Activated naive CD8-positive, alpha-beta T cell treated with anti-CD3 and anti-CD28 coated beads, Interleukin-2, amount 50 U/mL, for 24 hours (primary cell): Measurements from ENCODE around the gene GATAD2A.

ENCODE experiments used
- ATAC-seq: fragments of 150-1000 bp; cut with Tn5 transposase; one replicate; pipeline ENCODE4 v1.10.0; 2021
- DNase-seq: peaks from one replicate; pipeline ENCODE4 v3.0.0; 2021
- H3K27ac Mint-ChIP-seq: one replicate; pipeline ENCODE4 v1.8.0; 2021; ENCODE audit warnings: mild to moderate bottlenecking, mixed read lengths
- H3K27me3 Mint-ChIP-seq: one replicate; pipeline ENCODE4 v1.8.0; 2021; ENCODE audit warnings: mixed read lengths
- H3K36me3 Mint-ChIP-seq: one replicate; pipeline ENCODE4 v1.8.0; 2021; ENCODE audit warnings: low read depth, mixed read lengths
- H3K4me1 Mint-ChIP-seq: one replicate; pipeline ENCODE4 v1.8.0; 2021; ENCODE audit warnings: mixed read lengths
- H3K4me3 Mint-ChIP-seq: one replicate; pipeline ENCODE4 v1.8.0; 2021; ENCODE audit warnings: mild to moderate bottlenecking, moderate library complexity, mixed read lengths
- H3K9me3 Mint-ChIP-seq: one replicate; pipeline ENCODE4 v1.8.0; 2021; ENCODE audit warnings: mixed read lengths

GATAD2A gene

DNA sequence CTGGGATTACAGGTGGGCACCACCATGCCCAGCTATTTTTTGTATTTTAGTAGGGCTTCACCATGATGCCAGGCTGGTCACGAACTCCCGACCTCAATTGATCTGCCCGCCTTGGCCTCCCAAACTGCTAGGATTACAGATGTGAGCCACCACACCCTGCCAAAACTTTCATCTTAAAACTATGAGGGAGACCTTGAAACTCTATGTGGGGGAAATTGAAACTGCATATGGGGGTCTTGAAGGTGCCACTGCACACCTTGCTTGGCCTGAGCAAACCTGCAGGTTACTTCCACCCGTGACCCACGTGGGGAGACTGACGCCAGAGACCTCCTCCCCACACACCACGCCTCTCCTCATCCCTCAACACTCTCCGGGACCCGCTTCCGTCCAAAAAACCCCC, 148.2 kb downstream of the GATAD2A start:
- Mint-ChIP-seq H3K27ac (no peak overlapping the region), H3K27me3 (peaks cover 3% of the 10 kb centered on the region), H3K9me3 (no peaks in the 10 kb centered on the region), H3K4me3 (no peak overlapping the region), H3K4me1 (no peaks in the 10 kb centered on the region), H3K36me3 (no peaks in the 10 kb centered on the region)
- ATAC-seq (no peak), DNase-seq (no peak)

DNA sequence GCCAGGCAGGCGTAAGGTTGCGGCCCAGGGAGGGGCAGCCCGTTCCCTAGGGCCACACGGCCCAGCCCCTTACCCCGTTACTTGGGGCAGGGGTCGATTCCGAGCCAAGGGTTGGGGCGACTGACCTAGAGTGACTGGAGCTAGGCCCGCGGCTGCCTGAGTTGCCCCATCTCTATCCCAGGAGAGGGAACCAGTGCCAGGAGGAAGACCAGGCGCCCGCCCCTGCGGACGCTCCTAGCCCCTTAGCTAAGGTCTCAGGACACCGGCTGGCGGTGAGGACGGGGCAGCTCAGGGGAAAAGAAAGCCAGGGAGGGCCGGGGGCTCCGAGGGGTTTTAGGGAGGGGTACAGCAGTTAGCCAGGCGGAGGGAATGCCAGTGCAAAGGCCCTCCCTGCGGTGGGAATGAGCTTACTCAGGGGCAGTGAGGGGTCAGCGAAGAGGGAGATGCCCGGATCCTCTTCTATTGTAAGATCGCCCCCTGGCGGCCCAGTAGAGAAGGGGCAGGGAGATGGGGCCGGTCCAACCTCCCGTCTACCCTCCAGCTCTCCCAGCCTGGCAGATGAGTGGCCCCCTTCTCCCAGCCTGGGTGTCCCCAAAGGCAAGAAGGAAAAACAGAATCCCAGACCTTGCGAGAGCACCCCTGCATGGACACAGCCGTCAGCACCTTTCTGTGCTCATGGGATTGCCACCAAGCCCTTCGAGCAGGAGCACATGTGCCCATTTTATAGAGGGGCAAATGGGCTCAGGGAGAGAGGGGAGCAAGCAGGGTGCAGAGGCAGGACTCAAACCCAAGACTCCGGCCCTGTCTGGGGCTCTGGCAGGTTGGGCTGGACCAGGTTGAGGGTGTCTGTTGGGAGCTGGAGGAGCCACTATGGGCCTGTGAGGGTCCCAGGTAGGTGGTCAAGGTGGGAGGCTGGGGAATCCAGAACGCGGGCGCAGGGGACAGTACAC, 148.9 kb downstream of the GATAD2A start:
- Mint-ChIP-seq H3K4me3 (no peak overlapping the region), H3K4me1 (no peaks in the 10 kb centered on the region), H3K27ac (no peak overlapping the region), H3K9me3 (no peaks in the 10 kb centered on the region), H3K27me3 (no peaks in the 10 kb centered on the region), H3K36me3 (no peaks in the 10 kb centered on the region)
- DNase-seq (peak; percentile 78), ATAC-seq (peak; percentile 70)

DNA sequence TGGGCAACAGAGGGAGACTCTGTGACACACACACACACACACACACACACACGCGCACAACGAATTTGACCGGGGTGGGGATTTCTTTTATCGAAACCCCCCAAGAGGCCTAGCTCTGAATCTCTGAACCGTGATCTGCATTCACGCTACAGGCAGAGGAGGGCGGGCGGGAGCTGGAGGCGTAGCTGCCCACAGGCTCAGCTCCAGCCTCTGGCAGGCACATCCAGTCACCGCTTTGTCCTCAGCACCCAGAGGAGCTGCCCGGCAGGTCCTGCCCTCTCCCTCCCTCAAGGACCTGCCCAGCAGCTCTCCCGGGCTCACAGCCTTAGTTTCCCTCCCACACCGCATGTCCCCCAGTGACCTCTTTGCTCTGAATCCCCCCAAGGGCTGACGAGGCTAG, 152.6 kb downstream of the GATAD2A start:
- DNase-seq (no peak), ATAC-seq (no peak)
- Mint-ChIP-seq H3K9me3 (no peaks in the 10 kb centered on the region), H3K4me1 (no peaks in the 10 kb centered on the region), H3K36me3 (no peaks in the 10 kb centered on the region), H3K4me3 (no peak overlapping the region), H3K27ac (no peak overlapping the region), H3K27me3 (no peaks in the 10 kb centered on the region)
